ENCODE results near the gene PPP2R1A.

Gene PPP2R1A

GRCh38 chr19:52189735-52190486 lies at the start of gene PPP2R1A:
PPP2R1A (plus strand) TSS chr19:52190052; CDS start chr19:52190097, 45 bp downstream.
- DNase-seq = peak; percentile 95 to 98

- no peak for DNase-seq
These were observed 48.6 kb upstream of the PPP2R1A start for GRCh38 chr19:52141203-52141602.

GRCh38 chr19:52142001-52142595 lies 47.8 kb upstream of the PPP2R1A start:
- DNase-seq = no peak

GRCh38 chr19:52148256-52148655 lies 41.6 kb upstream of the PPP2R1A start:
- no peak for DNase-seq

GRCh38 chr19:52155596-52156359 lies 34.1 kb upstream of the PPP2R1A start:
- DNase-seq = no peak

- DNase-seq = no peak
These were observed 19.5 kb upstream of the PPP2R1A start for GRCh38 chr19:52170304-52170703.

GRCh38 chr19:52170863-52171320 lies 19.0 kb upstream of the PPP2R1A start:
- peak; percentile 9 to 23 for DNase-seq

- peak; percentile 91 to 92 for DNase-seq
These were observed 18.3 kb upstream of the PPP2R1A start, which contains the start of gene ZNF836 for GRCh38 chr19:52171321-52172169. ZNF836 (minus strand) TSS chr19:52171621; CDS start chr19:52168072, 3,549 bp downstream.

- DNase-seq = no peak
These were observed 17.5 kb upstream of the PPP2R1A start for GRCh38 chr19:52172347-52172746.

GRCh38 chr19:52176574-52176973 lies 13.3 kb upstream of the PPP2R1A start:
- no peak for DNase-seq

GRCh38 chr19:52187407-52187806 lies 2.4 kb upstream of the PPP2R1A start:
- DNase-seq = no peak

GRCh38 chr19:52188822-52189734 lies 774 bp upstream of the PPP2R1A start:
- no peak for DNase-seq

GRCh38 chr19:52190487-52191293 lies 838 bp downstream of the PPP2R1A start:
- no peak for DNase-seq

GRCh38 chr19:52191389-52191788 lies 1.5 kb downstream of the PPP2R1A start:
- DNase-seq = no peak

GRCh38 chr19:52191951-52192350 lies 2.1 kb downstream of the PPP2R1A start:
- DNase-seq = no peak

- DNase-seq = no peak
These were observed 6.6 kb downstream of the PPP2R1A start for GRCh38 chr19:52196256-52196967.

- DNase-seq = no peak
These were observed 8.1 kb downstream of the PPP2R1A start for GRCh38 chr19:52197964-52198363.

GRCh38 chr19:52198678-52199077 lies 8.8 kb downstream of the PPP2R1A start:
- no peak for DNase-seq

- DNase-seq = no peak
These were observed 10.2 kb downstream of the PPP2R1A start for GRCh38 chr19:52200044-52200443.
